Spleen (tissue), 11 donors: ENCODE results near the gene ASCL5. TPM values are rescaled to one million over a fixed set of nuclear protein-coding genes. Genes with fewer than 3 reads are reported as not detected.
A peak's percentile ranks its signal among the peaks of the same experiment; 100 is the strongest.

Experiments
- DNase-seq: peaks from one replicate; pipeline ENCODE4 v3.0.0-alpha.2; 2020
- H3K27ac ChIP-seq, 8 donors: fragments of 200-600 bp; sonication (generic) in 7 of 8; 1 replicate in 4 of 8; 2 replicates in 4 of 8; pipeline versions ENCODE4 v1.5.0 to v1.8.0; 2016 to 2021; ENCODE audit warnings: inconsistent platforms in 4 of 8, mild to moderate bottlenecking in 4 of 8, moderate library complexity in 1 of 8
- H3K27me3 ChIP-seq, 7 donors: fragments of 200-600 bp; sonication (generic) in 6 of 7; replicated peaks in 1 of 7; 1 replicate in 4 of 7; 2 replicates in 3 of 7; pipeline versions ENCODE4 v1.5.0 to v1.8.0; 2016 to 2021; ENCODE audit warnings: inconsistent platforms in 3 of 7, mild to moderate bottlenecking in 1 of 7
- H3K36me3 ChIP-seq, 6 donors: fragments of 200-600 bp; sonication (generic) in 5 of 6; 1 replicate in 4 of 6; 2 replicates in 2 of 6; pipeline versions ENCODE4 v1.5.0 to v1.8.0; 2016 to 2021; ENCODE audit warnings: inconsistent platforms in 2 of 6
- H3K4me1 ChIP-seq, 6 donors: fragments of 200-600 bp; sonication (generic) in 5 of 6; 1 replicate in 3 of 6; 2 replicates in 3 of 6; pipeline versions ENCODE4 v1.5.0 to v1.8.0; 2016 to 2021; ENCODE audit warnings: inconsistent platforms in 3 of 6
- H3K4me3 ChIP-seq, 8 donors: fragments of 200-600 bp; sonication (generic) in 7 of 8; 1 replicate in 4 of 8; 2 replicates in 4 of 8; pipeline versions ENCODE4 v1.5.0 to v1.8.0; 2016 to 2021; ENCODE audit warnings: inconsistent platforms in 4 of 8, mild to moderate bottlenecking in 4 of 8, moderate library complexity in 2 of 8
- H3K9me3 ChIP-seq, 8 donors: fragments of 200-600 bp; sonication (generic) in 7 of 8; 1 replicate in 4 of 8; 2 replicates in 4 of 8; pipeline versions ENCODE4 v1.5.0 to v1.8.0; 2016 to 2021; ENCODE audit warnings: inconsistent platforms in 4 of 8
- CTCF ChIP-seq, 11 experiments: fragments of 200-600 bp in 7 of 11; fragments of 450-650 bp in 4 of 11; sonication (generic) in 4 of 11; IDR thresholded peaks in 8 of 11; conservative IDR thresholded peaks in 3 of 11; 1 replicate in 7 of 11; 2 replicates in 4 of 11; pipeline versions ENCODE4 v1.4.0 to v1.8.0; 2016 to 2021; ENCODE audit warnings: antibody characterized with exemption in 11 of 11, inconsistent platforms in 4 of 11, mild to moderate bottlenecking in 1 of 11
- POLR2A ChIP-seq, 3 donors: fragments of 450-650 bp; IDR thresholded peaks; one replicate each; pipeline ENCODE4 v1.5.1; 2017; ENCODE audit warnings: antibody characterized with exemption in 3 of 3, mild to moderate bottlenecking in 1 of 3
- POLR2AphosphoS5 ChIP-seq, 3 donors: sonication (generic); formaldehyde crosslinking; IDR thresholded peaks; one replicate each; pipeline ENCODE4 v1.5.1; 2017; ENCODE audit warnings: antibody characterized with exemption in 3 of 3
- WGBS, 5 donors: extraction: QIAGEN DNeasy Blood & Tissue Kit in 3 of 5; methylation state at CpG; one replicate each; pipeline versions ENCODE4 v1.1.5 to v1.1.7; 2013 to 2018; 5-methylcytosine and 5-hydroxymethylcytosine counted together
- intact Hi-C: fragments of 100-400 bp; cut with DNase I; formaldehyde crosslinking; loops from one replicate; pipeline ENCODE4 v1.15.0; 2023; ENCODE audit warnings: low total_unique reads
- polyA plus RNA-seq, 3 donors: library from polyadenylated mRNA; stranded (reverse); fragments of 200-250 nt; gene quantifications; one replicate each; pipeline ENCODE4 v1.2.1, GENCODE V29; 2013
- total RNA-seq, 7 donors: library from RNA; depleted of rRNA in 3 of 7; stranded (reverse); fragments of >200 nt in 3 of 7; fragmentation: NEBNext Ultra II Directional in 4 of 7; extraction: Animal tissue kit (Norgen Biotek cat#: 25700) in 4 of 7; gene quantifications; one replicate each; pipeline versions ENCODE4 v1.1.0 to v1.2.1, GENCODE V29; 2016 to 2021
- donor health status: healthy with polysubstance abuse.
- donor health status: DM: no; HTN: no; CAD: no; lungs with moderate emphysema.
- donor health status: DM: no; HTN: no; CAD: no.
- donor health status: Bipolar disorder and iron deficiency.
- donor health status: healthy.
- donor health status: DM: no; HTN: no; CAD: no.
- donor health status: DM: yes; HTN: yes; CAD: no.

ASCL5 gene
- total and polyA plus RNA-seq, 10 donors, result 0.06 to 0.85 (median 0.09) TPM; not detected in 6

GRCh38 chr1:201114245-201115131 is 12.5 kb downstream of the ASCL5 start:
- 3 to 10% (median 4%) methylated on average over 21 to 88 of the region's 88 CpGs for WGBS, 5 donors
- peaks cover 0 to 41% (median 14%) of the 10 kb centered on the region in 7 donors for H3K27me3 ChIP-seq

GRCh38 chr1:201113451-201114244 is 13.3 kb downstream of the ASCL5 start:
- peak overlapping the region in 4 of 8 donors; percentile 51 to 75 (median 68) for H3K27ac ChIP-seq
- no peak for DNase-seq

More at GRCh38 chr1:201114245-201115131, 12.5 kb downstream of the ASCL5 start:
- TF ChIP-seq POLR2A (IDR thresholded peaks at IDR 0.05) (no peak), POLR2AphosphoS5 (IDR thresholded peaks at IDR 0.05) (peak; percentile 52 to 63 (median 60)), CTCF (IDR thresholded peaks at IDR 0.05 in 8 of 11, conservative IDR thresholded peaks at IDR 0.05 in 3 of 11) (peak; percentile 51 to 89 (median 84))
- DNase-seq, result peak; percentile 89
- peaks cover 5 to 23% (median 13%) of the 10 kb centered on the region in 6 donors for H3K4me1 ChIP-seq
- intact Hi-C loops, result loop anchor here (5.0 kb wide), 1 partner anchor 142 kb away; no protein-coding TSS in a partner anchor
- H3K9me3 ChIP-seq, result no peaks in the 10 kb centered on the region
- no peaks in the 10 kb centered on the region for H3K36me3 ChIP-seq
- H3K4me3 ChIP-seq, result peak overlapping the region; percentile 42 to 80 (median 54)
- peak overlapping the region in 5 of 8 donors; percentile 44 to 75 (median 66) for H3K27ac ChIP-seq

GRCh38 chr1:201112926-201113325 is 14.1 kb downstream of the ASCL5 start:
- H3K27me3 ChIP-seq, result peaks cover 0 to 34% (median 12%) of the 10 kb centered on the region in 7 donors
- TF ChIP-seq POLR2AphosphoS5 (IDR thresholded peaks at IDR 0.05), result no peak
- no peak for TF ChIP-seq CTCF (IDR thresholded peaks at IDR 0.05 in 8 of 11, conservative IDR thresholded peaks at IDR 0.05 in 3 of 11)
- no peak for TF ChIP-seq POLR2A (IDR thresholded peaks at IDR 0.05)
- no peak overlapping the region for H3K4me3 ChIP-seq
- no peak for DNase-seq
- WGBS, 5 donors, result 85 to 96% (median 94%) methylated on average over 3 of the region's 3 CpGs
- intact Hi-C loops, result loop anchor here (5.0 kb wide), 1 partner anchor 141 kb away; no protein-coding TSS in a partner anchor
- no peak overlapping the region for H3K27ac ChIP-seq
- H3K9me3 ChIP-seq, result no peaks in the 10 kb centered on the region
- H3K4me1 ChIP-seq, result peaks cover 5 to 21% (median 10%) of the 10 kb centered on the region in 6 donors
- no peaks in the 10 kb centered on the region for H3K36me3 ChIP-seq

More at GRCh38 chr1:201113451-201114244, 13.3 kb downstream of the ASCL5 start:
- TF ChIP-seq CTCF (IDR thresholded peaks at IDR 0.05 in 8 of 11, conservative IDR thresholded peaks at IDR 0.05 in 3 of 11), result no peak
- TF ChIP-seq POLR2AphosphoS5 (IDR thresholded peaks at IDR 0.05), result no peak
- Histone ChIP-seq H3K36me3 (no peaks in the 10 kb centered on the region), H3K4me3 (peak overlapping the region in 7 of 8 donors; percentile 42 to 80 (median 53)), H3K9me3 (no peaks in the 10 kb centered on the region), H3K4me1 (peaks cover 5 to 21% (median 10%) of the 10 kb centered on the region in 6 donors), H3K27me3 (peaks cover 0 to 34% (median 12%) of the 10 kb centered on the region in 7 donors)
- WGBS, 5 donors, result 36 to 56% (median 40%) methylated on average over 12 to 17 of the region's 17 CpGs
- intact Hi-C loops, result loop anchor here (5.0 kb wide), 1 partner anchor 141 kb away; no protein-coding TSS in a partner anchor
